Ishikawa (cell line): Measurements from ENCODE around the gene TFR2.

ENCODE experiments used
- CREB1 ChIP-seq: IDR thresholded peaks from 2 replicates; pipeline ENCODE4 v1.6.1; 2012; ENCODE audit warnings: low read depth
- EGR1 ChIP-seq: IDR thresholded peaks from 2 replicates; pipeline ENCODE4 v1.6.1; 2012
- EP300 ChIP-seq: IDR thresholded peaks from 2 replicates; pipeline ENCODE4 v1.6.1; 2012; ENCODE audit warnings: borderline replicate concordance
- FOXM1 ChIP-seq: IDR thresholded peaks from 2 replicates; pipeline ENCODE4 v1.6.1; 2012; ENCODE audit warnings: low read depth, borderline replicate concordance
- RAD21 ChIP-seq: IDR thresholded peaks from 2 replicates; pipeline ENCODE4 v1.6.1; 2012; ENCODE audit warnings: low read depth
- TAF1 ChIP-seq: IDR thresholded peaks from 2 replicates; pipeline ENCODE4 v1.6.1; 2012; ENCODE audit warnings: low read depth, mild to moderate bottlenecking
- TEAD4 ChIP-seq: IDR thresholded peaks from 2 replicates; pipeline ENCODE4 v1.6.1; 2012
- YY1 ChIP-seq: IDR thresholded peaks from 2 replicates; pipeline ENCODE4 v1.6.1; 2012; ENCODE audit warnings: low read depth
- ZBTB7A ChIP-seq: IDR thresholded peaks from 2 replicates; pipeline ENCODE4 v1.6.1; 2012; ENCODE audit warnings: low read depth
- TF ChIP-seq, protein P1 (sequence below): IDR thresholded peaks from 2 replicates; pipeline ENCODE4 v1.6.1; 2012; ENCODE audit warnings: low read depth, mild to moderate bottlenecking
- TF ChIP-seq, protein P2 (sequence below): IDR thresholded peaks from 2 replicates; pipeline ENCODE4 v1.6.1; 2012
- TF ChIP-seq, protein P3 (sequence below): IDR thresholded peaks from 2 replicates; pipeline ENCODE4 v1.6.1; 2012

Gene TFR2

DNA sequence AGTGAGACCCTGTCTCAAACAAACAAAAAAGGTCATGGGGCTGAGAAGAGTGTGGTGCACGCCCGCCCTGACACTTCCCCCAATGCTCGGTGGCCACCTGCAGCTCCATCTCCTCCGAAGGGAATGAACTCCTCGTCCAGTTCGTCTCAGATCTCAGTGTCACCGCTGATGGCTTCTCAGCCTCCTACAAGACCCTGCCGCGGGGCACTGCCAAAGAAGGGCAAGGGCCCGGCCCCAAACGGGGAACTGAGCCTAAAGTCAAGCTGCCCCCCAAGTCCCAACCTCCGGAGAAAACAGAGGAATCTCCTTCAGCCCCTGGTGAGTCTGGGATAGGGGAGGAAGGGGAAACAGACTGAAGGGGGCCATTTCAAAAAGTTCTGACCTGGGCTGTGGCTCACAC lies 35.0 kb downstream of the TFR2 start:
- TF ChIP-seq TAF1 (no peak), FOXM1 (no peak), EGR1 (no peak), EP300 (no peak), CREB1 (no peak), ZBTB7A (no peak)
- TF ChIP-seq, protein P1, sequence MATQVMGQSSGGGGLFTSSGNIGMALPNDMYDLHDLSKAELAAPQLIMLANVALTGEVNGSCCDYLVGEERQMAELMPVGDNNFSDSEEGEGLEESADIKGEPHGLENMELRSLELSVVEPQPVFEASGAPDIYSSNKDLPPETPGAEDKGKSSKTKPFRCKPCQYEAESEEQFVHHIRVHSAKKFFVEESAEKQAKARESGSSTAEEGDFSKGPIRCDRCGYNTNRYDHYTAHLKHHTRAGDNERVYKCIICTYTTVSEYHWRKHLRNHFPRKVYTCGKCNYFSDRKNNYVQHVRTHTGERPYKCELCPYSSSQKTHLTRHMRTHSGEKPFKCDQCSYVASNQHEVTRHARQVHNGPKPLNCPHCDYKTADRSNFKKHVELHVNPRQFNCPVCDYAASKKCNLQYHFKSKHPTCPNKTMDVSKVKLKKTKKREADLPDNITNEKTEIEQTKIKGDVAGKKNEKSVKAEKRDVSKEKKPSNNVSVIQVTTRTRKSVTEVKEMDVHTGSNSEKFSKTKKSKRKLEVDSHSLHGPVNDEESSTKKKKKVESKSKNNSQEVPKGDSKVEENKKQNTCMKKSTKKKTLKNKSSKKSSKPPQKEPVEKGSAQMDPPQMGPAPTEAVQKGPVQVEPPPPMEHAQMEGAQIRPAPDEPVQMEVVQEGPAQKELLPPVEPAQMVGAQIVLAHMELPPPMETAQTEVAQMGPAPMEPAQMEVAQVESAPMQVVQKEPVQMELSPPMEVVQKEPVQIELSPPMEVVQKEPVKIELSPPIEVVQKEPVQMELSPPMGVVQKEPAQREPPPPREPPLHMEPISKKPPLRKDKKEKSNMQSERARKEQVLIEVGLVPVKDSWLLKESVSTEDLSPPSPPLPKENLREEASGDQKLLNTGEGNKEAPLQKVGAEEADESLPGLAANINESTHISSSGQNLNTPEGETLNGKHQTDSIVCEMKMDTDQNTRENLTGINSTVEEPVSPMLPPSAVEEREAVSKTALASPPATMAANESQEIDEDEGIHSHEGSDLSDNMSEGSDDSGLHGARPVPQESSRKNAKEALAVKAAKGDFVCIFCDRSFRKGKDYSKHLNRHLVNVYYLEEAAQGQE, result no peak

DNA sequence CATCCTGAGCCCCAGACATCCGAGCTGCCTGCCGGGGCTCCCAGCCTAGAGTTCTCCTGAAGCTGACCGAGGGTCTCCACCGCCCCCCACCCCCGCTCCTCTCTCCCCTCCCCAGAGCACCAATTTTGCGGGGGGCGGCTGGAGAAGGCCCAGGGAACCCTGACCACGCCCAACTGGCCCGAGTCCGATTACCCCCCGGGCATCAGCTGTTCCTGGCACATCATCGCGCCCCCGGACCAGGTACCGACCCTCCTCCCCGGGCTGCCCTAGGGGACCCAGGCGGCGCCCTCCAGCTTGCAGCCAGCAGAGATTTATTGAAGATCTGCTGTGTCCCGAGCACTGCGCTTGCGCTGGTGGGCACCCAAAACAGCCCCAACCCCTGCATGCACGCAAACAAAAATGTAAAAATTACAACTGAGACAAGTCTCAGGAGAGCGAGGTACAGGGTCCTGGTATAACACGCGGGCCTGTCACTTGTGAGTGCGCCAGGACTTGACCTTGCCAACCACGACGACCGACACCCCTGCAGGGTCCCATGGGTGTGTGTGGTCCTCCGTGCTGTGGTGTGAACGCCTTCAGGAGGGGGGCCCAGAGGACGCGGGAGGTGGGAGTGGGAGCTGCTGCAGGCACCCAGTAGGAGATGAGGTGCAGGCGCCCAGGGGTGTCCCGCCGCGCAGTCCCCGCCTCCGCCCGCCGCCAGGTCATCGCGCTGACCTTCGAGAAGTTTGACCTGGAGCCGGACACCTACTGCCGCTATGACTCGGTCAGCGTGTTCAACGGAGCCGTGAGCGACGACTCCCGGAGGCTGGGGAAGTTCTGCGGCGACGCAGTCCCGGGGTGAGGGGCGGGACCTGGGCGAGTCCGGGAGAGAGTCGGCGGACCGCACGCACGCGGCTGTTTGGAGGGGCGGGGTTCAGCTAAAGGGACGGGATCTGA lies 36.1 kb downstream of the TFR2 start:
- TF ChIP-seq ZBTB7A, result peak; percentile 16; the same call in 1 of the 2 replicates
- TF ChIP-seq, protein P1, result no peak

DNA sequence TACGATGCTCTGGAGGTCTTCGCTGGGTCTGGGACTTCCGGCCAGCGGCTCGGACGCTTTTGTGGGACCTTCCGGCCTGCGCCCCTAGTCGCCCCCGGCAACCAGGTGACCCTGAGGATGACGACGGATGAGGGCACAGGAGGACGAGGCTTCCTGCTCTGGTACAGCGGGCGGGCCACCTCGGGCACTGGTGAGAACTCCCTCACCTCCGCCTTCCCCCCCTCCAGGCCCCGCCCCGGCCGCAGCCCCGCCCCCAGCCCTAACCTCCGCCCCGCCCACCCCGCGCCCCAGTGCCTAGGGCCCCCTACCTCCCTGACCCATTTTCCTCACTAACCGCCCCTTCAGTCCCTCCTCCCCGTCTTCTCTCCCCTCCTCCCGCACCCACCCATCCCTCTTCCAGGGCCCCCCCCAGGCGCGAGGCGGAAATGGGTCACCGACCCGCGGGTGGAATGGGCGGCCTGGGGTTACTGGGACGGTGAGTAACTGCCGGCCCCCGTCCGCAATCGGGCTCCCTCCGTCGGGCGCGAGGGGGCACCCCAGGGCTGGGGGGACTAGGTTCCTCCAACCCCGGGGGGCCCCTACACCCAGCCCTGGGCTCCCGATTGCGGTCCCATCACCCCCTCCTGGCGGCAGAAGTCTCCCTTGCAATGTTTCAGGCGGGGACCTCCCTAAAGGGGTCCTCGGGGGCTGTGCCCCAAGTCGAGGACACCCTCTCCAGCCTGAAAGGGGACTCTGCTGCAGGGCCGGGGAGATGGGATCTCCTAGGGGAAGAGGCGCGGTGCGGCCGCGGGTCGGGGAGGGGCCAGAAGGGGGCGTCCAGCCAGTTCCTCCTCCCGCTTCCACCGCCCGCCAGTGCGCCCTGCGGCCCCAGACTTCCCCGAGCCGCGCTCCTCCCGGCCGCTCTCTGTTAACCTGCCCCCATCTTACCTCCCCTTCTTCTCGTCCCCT lies 37.0 kb downstream of the TFR2 start:
- TF ChIP-seq TAF1 (peak; percentile 19; the same call in 1 of the 2 replicates), ZBTB7A (peak; percentile 87; the same call in 1 of the 2 replicates), YY1 (no peak)

DNA sequence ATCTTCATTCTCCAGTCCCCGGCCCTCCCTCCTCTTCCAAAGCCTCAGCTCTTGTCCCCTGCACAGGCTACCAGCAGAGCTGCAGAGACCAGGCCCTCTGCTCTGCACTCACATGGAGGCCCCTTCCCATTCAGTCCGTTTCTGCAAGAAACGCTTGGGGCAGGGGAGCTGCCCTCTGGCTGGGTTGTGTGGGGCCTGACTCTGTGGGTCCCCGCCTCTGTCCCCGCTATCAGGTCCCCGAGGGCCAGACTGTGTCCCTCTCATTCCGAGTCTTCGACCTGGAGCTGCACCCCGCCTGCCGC lies 37.7 kb downstream of the TFR2 start:
- TF ChIP-seq TEAD4 (no peak), EP300 (no peak)
- TF ChIP-seq, protein P2, sequence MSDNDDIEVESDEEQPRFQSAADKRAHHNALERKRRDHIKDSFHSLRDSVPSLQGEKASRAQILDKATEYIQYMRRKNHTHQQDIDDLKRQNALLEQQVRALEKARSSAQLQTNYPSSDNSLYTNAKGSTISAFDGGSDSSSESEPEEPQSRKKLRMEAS, result 0 out of 2 replicates have a peak, but pooled peaks have one; percentile 29

DNA sequence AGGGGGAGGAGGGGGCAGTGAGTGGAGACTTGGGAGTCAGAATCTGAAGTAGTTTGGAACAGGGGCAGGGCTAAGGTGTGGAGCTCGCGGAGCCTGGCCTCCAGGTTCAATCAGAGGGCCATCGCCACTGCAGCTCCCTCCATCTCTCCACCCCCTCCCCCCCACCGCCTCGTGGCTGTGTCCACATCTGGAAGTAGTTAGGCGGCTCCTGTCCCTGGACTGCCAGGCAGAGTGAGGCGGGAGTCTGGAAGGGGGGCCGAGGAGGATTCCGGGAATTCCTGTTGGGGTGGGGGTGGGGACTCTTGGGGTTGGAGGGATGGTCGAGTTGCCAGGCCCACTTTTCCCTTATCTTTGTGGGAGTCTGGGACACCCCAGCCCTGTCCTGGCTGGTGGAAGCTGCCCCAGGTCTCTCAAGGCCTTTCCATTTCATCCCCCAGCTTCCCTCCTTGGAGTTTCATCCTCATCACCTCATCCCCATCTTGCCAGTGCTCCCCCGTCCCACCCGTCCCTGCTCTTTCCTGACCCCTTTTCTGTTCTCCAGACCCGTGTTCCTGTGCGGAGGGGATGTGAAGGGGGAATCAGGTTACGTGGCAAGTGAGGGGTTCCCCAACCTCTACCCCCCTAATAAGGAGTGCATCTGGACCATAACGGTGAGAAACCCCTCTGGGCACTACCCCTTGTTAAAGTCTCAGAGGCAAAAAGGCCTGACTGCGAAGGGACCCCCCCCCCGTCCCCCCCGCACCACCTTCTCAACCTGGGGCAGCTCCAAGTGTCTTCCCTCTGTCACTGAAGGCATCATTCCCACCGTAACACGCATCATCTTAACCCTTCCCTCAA lies 38.2 kb downstream of the TFR2 start:
- TF ChIP-seq, protein P1, result no peak
- no peak for TF ChIP-seq RAD21
- TF ChIP-seq, protein P3, sequence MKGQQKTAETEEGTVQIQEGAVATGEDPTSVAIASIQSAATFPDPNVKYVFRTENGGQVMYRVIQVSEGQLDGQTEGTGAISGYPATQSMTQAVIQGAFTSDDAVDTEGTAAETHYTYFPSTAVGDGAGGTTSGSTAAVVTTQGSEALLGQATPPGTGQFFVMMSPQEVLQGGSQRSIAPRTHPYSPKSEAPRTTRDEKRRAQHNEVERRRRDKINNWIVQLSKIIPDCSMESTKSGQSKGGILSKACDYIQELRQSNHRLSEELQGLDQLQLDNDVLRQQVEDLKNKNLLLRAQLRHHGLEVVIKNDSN, result no peak
- no peak for TF ChIP-seq EGR1
- TF ChIP-seq ZBTB7A, result no peak
